GM19238 (cell line): ENCODE results near the gene HRK.
A peak's percentile ranks its signal among the peaks of the same experiment; 100 is the strongest.

Experiments used
- DNase-seq: peaks from one replicate; pipeline ENCODE4 v3.0.0; 2011; ENCODE audit warnings: low spot score; ENCODE audit not compliant: insufficient read length

HRK gene

GRCh38 chr12:116898669-116899068, 17.4 kb upstream of the HRK start:
- no peak for DNase-seq

- no peak for DNase-seq
These were observed 16.2 kb upstream of the HRK start for GRCh38 chr12:116897476-116897875.

- no peak for DNase-seq
These were observed 15.2 kb upstream of the HRK start for GRCh38 chr12:116896411-116896924.

DNA sequence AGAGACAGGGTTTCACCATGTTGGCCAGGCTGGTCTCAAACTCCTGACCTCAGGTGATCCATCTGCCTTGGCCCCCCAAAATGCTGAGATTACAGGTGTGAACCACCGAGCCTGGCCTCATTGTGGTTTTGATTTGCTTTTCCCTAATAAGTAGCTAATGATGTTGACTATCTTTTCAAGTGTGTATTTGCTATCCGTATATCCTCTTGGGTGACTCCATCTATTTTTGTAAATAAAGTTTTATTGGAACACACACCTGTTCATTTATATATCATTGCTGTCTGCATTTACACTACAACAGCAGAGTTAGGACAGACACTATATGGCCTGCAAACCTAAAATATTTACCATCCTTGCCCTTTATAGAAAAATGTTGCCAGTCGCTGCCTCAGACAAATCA, 13.7 kb upstream of the HRK start:
- DNase-seq: no peak

- DNase-seq: no peak
These were observed 11.3 kb upstream of the HRK start for GRCh38 chr12:116892349-116893140.

DNA sequence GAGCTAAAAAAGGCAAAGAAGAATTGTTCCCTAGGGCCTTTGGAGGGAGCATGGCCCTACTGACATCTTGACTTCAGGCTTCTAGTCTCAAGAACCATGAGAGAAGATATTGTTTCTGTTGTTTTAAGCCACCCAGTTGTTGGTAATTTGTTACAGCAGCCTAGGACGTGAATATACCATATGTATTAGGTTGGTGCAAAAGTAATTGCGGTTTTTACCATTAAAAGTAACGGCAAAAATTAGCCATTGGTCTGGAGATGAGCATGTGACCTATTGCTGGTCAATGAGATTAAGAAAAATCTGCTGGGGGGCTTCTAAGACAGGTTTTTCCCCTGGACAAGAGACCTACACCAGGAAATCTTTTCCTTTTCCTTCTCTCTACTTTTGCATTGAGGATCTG, 9.8 kb upstream of the HRK start:
- DNase-seq: no peak

DNA sequence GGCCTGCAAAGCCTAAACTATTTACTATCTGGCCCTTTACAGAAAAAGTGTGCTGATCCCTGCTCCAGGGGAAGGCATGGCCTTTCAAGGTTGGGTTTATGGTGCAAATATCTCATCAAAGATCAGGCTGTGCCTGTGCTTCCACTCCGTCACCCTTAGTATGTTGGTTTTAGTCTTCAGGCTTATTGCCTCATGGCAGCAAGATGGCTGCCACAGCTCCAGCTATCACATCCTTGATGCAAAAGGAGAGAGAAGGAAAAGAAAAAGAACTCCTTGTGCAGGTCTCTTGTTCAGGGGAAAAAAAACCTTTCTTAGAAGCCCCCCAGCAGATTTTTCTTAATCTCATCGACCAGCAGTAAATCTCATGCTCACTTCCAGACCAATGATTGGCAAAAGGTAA, 9.1 kb upstream of the HRK start:
- no peak for DNase-seq

DNA sequence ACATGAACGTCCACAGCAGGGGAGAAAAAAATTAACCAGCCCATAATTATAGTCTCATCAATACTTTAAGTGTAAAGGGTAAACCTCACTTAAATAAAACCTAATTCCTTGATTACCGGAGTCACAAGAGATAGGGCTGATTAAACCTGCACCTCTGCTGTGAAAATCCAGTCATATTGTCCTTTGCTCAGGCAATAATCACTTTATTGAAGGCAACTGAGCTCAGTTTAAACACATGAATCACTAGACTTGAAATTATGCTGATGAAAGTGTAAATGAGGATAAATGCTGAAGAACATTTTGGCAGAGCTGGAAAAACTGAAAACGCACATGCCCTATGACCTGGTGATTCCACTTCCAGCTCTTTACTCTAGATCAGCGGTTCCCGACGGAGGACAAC, 6.7 kb upstream of the HRK start:
- DNase-seq: no peak

DNA sequence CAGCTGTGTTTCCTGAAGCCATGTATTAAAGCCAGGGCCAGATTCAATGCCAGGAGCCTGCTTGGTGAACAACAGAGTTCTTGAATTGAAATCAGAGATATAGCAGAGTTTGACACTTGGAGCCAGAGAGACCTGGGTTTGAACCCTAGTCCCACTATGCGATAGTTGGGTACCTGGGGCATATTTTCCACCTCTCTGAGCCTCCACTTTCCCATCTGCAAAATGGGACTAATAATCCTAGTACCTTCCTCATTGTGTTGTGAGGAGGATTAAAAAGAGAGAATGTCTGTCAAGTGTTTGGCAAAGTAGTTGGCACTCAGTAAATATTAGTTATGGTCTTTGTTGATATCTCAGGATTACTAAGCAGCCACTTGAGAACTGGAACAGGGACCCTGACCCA, 6.0 kb upstream of the HRK start:
- DNase-seq: no peak

GRCh38 chr12:116885491-116885890, 4.2 kb upstream of the HRK start:
- no peak for DNase-seq

GRCh38 chr12:116884871-116885270, 3.6 kb upstream of the HRK start:
- no peak for DNase-seq

- no peak for DNase-seq
These were observed 1.5 kb upstream of the HRK start for GRCh38 chr12:116882742-116883141.

- DNase-seq: no peak
These were observed 751 bp upstream of the HRK start for GRCh38 chr12:116881877-116882507.

GRCh38 chr12:116880817-116881324, 370 bp downstream of the HRK start:
- peak; percentile 50 for DNase-seq

DNA sequence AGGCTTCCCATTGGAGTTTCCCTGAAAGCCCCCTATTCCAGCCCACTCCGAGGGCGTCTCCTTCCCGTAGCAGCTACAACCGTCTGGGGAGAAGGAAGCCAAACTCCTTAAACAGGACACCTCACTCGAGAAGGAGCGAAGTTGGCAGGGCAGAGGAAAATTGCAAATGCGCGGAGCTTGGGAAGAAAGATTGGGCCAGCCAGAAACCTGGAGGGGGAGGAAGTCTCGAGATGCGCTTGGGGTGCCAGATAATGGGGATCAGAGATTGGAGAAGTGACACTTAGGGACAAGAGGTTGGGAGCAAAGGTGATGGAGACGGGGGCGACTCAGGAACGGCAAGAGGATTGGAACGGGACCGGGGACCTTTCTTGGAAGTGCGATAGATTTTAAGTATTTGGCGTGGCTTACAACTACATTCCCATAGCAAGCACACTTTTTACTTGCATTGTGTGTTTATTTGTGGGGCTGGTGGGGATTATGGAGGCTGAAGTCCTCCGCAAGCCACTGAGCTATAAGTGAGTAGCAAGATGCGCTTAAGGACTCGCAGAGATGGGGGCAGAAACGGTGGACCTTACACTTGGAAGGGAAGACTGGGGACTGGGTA, 926 bp downstream of the HRK start:
- no peak for DNase-seq

DNA sequence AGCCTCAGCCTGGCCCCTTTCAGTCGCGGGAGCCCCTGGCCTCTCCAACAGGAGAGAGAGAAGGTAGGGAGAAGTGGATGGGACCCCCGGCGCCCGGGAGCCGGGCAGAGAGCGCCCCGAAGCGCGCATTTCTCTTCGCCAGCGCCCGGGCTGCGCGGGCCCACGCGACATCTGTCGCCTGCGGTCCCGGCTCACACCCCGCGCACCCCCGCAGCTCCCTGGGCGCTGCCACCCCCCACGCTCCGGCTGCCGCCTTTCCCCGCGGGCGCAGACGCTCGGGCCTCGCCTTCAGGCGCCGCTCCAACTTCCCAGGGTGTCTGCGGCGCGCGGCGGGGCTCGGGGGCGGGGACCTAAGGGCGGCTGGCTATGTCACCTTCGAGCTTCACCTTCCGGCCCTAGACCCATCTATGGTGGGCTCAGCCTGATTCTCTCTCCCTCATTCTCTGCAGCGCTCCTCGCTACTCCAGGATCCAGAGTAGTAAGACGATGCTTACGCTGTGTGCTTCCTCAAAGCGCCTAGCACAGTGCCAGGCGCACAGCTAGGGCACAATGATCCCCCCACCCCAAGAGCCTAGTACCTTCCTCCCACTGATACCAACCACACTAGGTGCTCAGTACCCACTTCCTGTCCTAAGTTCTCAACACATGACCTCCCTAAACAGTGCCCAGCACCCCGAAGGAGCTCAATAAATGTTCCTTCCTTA, 1.6 kb downstream of the HRK start:
- DNase-seq: no peak

DNA sequence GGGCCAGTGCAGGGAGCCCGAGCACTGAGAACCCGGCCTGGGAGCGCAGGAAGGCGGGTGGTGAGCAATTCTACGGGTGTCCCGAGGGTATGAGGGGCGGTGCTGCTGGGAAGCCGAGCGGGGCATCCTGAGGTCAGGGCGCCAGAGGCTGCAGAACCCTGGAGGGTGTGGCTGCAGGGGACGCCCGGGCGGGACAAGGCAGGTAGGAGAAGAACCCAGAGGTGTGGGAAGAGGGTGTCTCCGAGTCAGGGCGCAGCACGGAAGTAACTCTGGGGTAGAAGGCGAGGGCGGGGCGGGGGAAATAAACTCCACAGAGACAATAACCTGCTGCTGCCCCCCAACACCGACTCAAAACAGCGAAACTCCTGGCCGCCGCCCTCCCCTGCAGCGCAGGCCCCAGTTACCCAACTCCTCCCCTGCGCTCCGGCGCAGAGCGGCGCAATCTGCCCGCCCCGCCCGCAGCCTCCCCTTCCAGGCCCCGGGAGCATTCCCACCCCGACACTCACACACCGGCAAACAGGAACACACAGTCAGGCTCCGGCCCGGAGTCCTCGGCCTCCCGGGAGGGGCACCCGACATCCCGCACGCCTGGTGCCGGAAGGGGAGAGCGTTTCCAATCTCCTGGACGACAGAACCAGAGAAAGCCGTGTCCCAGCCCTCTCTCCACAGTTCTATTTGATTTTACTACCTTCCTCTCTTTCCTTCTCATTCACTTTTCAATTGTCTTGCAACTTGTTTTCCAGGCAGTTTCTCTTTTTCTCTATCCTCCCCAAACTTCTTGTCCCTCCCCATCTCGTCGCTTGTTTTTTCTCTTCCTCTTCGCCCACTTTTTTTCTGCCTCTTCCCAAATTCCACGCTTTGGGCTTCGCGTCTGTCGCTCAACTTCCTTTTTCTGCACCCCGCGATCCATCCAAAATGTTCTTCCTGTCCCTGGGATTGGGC, 2.4 kb downstream of the HRK start:
- DNase-seq: no peak

DNA sequence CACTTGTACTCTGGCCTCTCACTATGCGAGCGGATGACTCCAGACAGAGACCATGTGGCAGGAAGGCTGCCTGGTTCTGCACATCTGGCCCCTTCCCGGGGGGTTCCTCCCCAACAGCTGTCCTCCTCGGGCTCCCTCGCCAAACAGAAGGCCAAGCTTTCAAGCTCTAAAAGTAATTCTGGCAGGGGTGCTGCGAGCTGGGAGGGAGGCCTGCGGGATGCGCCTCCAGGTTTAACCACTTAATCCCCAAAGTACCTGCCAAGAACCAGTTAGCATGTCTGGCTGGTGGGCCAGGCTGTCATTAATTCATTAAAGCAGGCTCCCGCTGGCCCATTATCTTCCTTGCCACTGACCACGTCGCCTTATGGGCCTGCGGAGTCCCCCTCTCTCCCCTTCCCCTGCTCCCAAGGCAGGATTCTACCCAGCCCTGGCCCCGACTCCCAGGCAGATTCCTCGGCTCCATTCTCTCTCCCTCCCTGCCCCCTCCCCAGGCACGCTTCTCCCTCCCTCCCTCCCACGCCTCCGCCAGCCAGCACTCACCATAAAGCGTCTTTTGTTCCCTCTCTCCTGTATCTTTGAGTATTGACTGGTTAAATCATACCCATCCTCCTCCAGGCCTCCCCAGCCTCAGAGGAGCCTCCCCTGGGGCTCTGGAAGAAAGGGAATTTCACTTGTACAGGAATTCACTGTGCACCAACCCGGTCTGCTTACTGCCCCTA, 4.9 kb downstream of the HRK start:
- DNase-seq: no peak

DNA sequence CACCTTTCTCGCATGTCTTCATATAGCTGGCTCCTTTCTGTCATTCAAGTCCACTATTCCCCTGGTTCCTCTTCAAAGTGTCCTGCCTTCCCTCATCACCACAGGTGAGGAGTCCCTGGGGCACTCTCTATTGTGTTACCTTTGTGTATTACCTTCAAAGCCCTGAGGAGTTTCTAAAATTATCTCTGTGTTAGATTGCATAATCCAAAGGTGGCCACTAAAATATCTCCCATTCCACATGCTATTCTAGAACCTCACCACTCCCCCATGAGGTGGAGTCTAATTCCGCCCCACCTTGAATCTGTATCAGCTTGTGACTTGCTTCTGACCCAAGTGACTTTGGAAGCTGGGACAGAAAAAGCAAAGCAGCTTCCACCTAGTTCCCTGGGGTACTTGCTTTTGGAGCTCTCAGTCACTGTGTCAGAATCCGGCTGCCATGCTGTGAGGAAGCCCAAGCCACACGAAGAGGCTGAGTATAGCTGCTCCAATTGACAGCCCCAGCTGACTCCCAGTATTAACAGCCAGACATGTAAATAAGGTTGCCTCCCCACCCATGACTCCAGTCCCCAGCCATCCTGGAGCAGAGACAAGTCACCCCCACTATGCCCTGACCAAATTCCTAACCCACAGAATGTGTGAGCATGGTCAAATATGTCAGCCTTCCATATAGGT, 6.8 kb downstream of the HRK start:
- DNase-seq: no peak
